OCI-LY7 (cell line): Measurements from ENCODE around the gene SPRED2. TPM values are rescaled to one million over a fixed set of nuclear protein-coding genes. Genes with fewer than 3 reads are reported as not detected.

Experiments
- BruUV-seq: library from RNA; stranded (reverse); fragments of 400-500 nt; replicated peaks from 2 replicates; lab custom pipeline; 2021; lab: Mats Ljungman, UMichigan
- CTCF ChIA-PET: fragments of 300-600 bp; sonication (Branson Sonifier 250); formaldehyde crosslinking; loops from one replicate; lab custom pipeline; 2022; ENCODE audit warnings: antibody characterized with exemption; ENCODE audit not compliant: unreplicated experiment; lab: Charles Lee
- POLR2A ChIA-PET: fragments of 300-600 bp; sonication (Branson Sonifier 250); formaldehyde crosslinking; loops from one replicate; lab custom pipeline; 2022; ENCODE audit warnings: antibody characterized with exemption; lab: Charles Lee
- DNase-seq: peaks from one replicate; pipeline ENCODE4 v3.0.0-alpha.2; 2015; ENCODE audit warnings: low spot score
- H2AFZ ChIP-seq: fragments of 200-600 bp; sonication (generic), shearing (Covaris generic); 2 replicates; pipeline ENCODE4 v1.6.1; 2014; ENCODE audit warnings: mild to moderate bottlenecking, antibody characterized with exemption, low read length, moderate library complexity
- H3K27ac ChIP-seq: fragments of 200-600 bp; sonication (generic); 2 replicates; pipeline ENCODE4 v1.5.1; 2014; ENCODE audit warnings: mixed run types, low read depth, mild to moderate bottlenecking, moderate library complexity, low read length, inconsistent platforms; ENCODE audit not compliant: poor library complexity, severe bottlenecking
- H3K36me3 ChIP-seq: fragments of 200-600 bp; sonication (generic); 2 replicates; pipeline ENCODE4 v1.6.1; 2014; ENCODE audit warnings: mild to moderate bottlenecking, antibody characterized with exemption, low read length, moderate library complexity, mixed read lengths; ENCODE audit not compliant: insufficient read depth
- H3K4me1 ChIP-seq: fragments of 200-600 bp; sonication (generic); 2 replicates; pipeline ENCODE4 v1.5.1; 2014; ENCODE audit warnings: mild to moderate bottlenecking, low read length; ENCODE audit not compliant: insufficient read depth, poor library complexity, severe bottlenecking
- H3K4me2 ChIP-seq: fragments of 200-600 bp; sonication (generic); 2 replicates; pipeline ENCODE4 v1.6.1; 2014; ENCODE audit warnings: mild to moderate bottlenecking, low read length
- H3K4me3 ChIP-seq: fragments of 200-600 bp; sonication (generic); 2 replicates; pipeline ENCODE4 v1.5.1; 2014; ENCODE audit warnings: mild to moderate bottlenecking, low read depth, low read length; ENCODE audit not compliant: poor library complexity, severe bottlenecking
- H3K79me2 ChIP-seq: fragments of 200-600 bp; sonication (generic); 2 replicates; pipeline ENCODE4 v1.6.1; 2016; ENCODE audit warnings: low read depth, mild to moderate bottlenecking, low read length, moderate library complexity, mixed read lengths; ENCODE audit not compliant: insufficient read depth
- H3K9me2 ChIP-seq: fragments of 200-600 bp; sonication (generic); 2 replicates; pipeline ENCODE4 v1.6.1; 2016; ENCODE audit warnings: mild to moderate bottlenecking, low read length, mixed read lengths; ENCODE audit not compliant: insufficient read depth
- H3K9me3 ChIP-seq: fragments of 200-600 bp; sonication (generic); 2 replicates; pipeline ENCODE4 v1.6.1; 2014; ENCODE audit warnings: mild to moderate bottlenecking, mixed run types, low read length, mixed read lengths
- H4K20me1 ChIP-seq: fragments of 200-600 bp; sonication (generic); 2 replicates; pipeline ENCODE4 v1.6.1; 2014; ENCODE audit warnings: mild to moderate bottlenecking, antibody characterized with exemption, low read length, moderate library complexity, mixed read lengths; ENCODE audit not compliant: insufficient read depth
- EZH2phosphoT487 ChIP-seq: fragments of 200-600 bp; sonication (generic); IDR thresholded peaks from 2 replicates; pipeline ENCODE4 v1.6.1; 2018; ENCODE audit warnings: low read depth, borderline replicate concordance, mild to moderate bottlenecking, mixed run types, antibody characterized with exemption, low read length, moderate library complexity, mixed read lengths
- intact Hi-C: fragments of 100-400 bp; cut with micrococcal nuclease; formaldehyde crosslinking; loops from one replicate; pipeline ENCODE4 v1.10.0; 2022; ENCODE audit not compliant: unreplicated experiment
- total RNA-seq, 2 experiments: library from RNA; depleted of rRNA in 1 of 2; stranded (reverse); fragments of >200 nt in 1 of 2; shearing (Covaris generic) in 1 of 2; gene quantifications; 2 replicates each; pipeline ENCODE4 v1.2.3, GENCODE V29; 2014 to 2022
- TF ChIP-seq, protein P1 (sequence below): fragments of 200-600 bp; sonication (generic); conservative IDR thresholded peaks from 2 replicates; pipeline ENCODE4 v1.5.1; 2014; ENCODE audit warnings: mild to moderate bottlenecking, antibody characterized with exemption, low read length, moderate library complexity, mixed read lengths

SPRED2 gene
- total RNA-seq, 2 experiments from 2014 or later, result 8.0 to 49.1 TPM

DNA sequence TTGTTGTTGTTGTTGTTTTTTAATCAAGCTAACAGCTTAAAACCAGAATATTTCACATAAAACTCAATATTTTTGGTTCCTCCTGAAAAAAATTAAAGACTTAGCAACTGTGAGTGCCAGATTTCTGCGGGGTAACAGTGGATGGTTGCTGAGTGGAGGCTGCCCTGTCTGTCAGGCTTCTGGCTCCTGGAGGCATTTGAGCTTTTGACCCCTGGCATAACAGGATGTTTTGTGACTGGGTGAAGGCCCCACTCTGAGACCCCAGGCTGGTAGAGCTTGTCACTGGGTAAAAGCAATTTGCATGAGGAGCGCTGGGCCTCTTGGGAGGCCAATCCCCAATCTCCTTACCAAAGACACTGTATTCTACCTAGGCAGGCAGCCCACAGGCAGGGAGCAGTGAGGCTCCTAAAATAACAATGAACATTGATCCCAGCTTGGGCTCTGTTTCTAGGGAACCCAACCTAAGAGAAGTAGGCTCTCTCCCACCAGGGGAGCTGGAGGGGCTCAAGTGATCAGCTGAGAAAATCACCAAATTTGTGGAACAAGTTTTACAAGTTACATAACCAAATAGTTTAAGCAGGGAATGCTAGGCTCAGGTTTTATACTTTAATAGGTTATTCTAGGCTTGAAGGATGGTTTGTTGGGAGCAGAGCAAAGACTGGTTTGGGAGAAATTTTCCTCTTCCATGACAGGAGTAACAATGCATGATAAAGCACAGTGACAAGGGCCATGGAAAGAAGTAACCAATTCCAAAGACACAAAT, 5.9 kb upstream of the SPRED2 start:
- Histone ChIP-seq H3K4me1 (peaks cover 37% of the 10 kb centered on the region), H3K9me2 (no peaks in the 10 kb centered on the region), H3K9me3 (no peaks in the 10 kb centered on the region), H3K4me3 (no peak overlapping the region), H3K27ac (no peak overlapping the region), H3K4me2 (peak overlapping the region; percentile 83), H4K20me1 (no peaks in the 10 kb centered on the region), H3K79me2 (no peaks in the 10 kb centered on the region), H3K36me3 (no peaks in the 10 kb centered on the region), H2AFZ (0 out of 2 replicates have a peak overlapping the region, but pooled peaks have one; percentile 0)
- DNase-seq, result no peak
- ChIA-PET POLR2A (interaction anchor here (1.3 kb wide), 1 partner anchor 160 kb away, joined by 3 read pairs; no protein-coding TSS in a partner anchor), CTCF (interaction anchor here (0.6 kb wide), 1 partner anchor 308 kb away, joined by 5 read pairs; no protein-coding TSS in a partner anchor)
- BruUV-seq, result no TSS peak
- TF ChIP-seq, protein P1, sequence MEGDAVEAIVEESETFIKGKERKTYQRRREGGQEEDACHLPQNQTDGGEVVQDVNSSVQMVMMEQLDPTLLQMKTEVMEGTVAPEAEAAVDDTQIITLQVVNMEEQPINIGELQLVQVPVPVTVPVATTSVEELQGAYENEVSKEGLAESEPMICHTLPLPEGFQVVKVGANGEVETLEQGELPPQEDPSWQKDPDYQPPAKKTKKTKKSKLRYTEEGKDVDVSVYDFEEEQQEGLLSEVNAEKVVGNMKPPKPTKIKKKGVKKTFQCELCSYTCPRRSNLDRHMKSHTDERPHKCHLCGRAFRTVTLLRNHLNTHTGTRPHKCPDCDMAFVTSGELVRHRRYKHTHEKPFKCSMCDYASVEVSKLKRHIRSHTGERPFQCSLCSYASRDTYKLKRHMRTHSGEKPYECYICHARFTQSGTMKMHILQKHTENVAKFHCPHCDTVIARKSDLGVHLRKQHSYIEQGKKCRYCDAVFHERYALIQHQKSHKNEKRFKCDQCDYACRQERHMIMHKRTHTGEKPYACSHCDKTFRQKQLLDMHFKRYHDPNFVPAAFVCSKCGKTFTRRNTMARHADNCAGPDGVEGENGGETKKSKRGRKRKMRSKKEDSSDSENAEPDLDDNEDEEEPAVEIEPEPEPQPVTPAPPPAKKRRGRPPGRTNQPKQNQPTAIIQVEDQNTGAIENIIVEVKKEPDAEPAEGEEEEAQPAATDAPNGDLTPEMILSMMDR, result no peak
- no peak for TF ChIP-seq EZH2phosphoT487
- intact Hi-C loops, result loop anchor here (5.0 kb wide), 1 partner anchor 381 kb away; the partner anchor contains the start of gene CEP68

DNA sequence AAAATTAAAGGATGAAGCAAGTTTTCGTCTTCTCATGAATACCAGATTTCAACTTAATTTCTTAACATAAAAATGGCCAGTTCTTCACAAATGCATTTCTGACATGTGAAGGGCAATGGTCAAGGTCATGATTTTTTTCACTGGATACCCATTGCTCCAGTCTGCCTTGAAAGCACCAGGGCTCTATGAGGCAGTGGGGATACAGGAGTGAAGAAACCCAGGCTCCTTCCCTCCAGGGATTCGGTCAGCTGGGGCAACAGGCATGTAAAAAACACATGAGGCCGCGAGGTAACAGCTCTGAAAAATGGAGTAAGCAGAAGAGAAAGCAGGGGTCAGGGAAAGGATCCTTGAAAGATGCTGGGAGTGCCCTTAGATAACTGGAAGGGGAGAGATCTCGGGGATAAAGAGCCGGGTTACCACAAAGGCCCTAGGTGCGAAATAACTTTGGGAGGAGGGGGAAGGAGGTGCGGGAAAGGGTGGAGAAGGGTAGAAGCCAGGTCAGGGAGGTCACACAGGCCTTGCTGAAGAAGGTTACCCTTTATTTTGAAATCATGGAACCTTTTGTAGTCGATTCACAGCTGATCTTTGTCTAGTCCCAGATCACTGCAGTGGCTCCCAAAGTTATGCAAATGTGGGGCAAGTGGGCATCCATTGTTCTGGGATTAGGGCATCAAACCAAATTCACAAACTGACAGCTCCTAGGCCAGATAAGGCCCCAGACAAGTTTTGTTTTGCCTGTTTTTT, 5.2 kb upstream of the SPRED2 start:
- peaks cover 38% of the 10 kb centered on the region for H3K4me1 ChIP-seq
- H2AFZ ChIP-seq, result peak overlapping the region; percentile 93; the same call in 1 of the 2 replicates

More for the DNA sequence above, 5.2 kb upstream of the SPRED2 start:
- no peaks in the 10 kb centered on the region for H3K9me2 ChIP-seq
- no peaks in the 10 kb centered on the region for H3K79me2 ChIP-seq
- no peaks in the 10 kb centered on the region for H4K20me1 ChIP-seq
- H3K9me3 ChIP-seq, result no peaks in the 10 kb centered on the region
- no peak for DNase-seq
- H3K4me2 ChIP-seq, result peak overlapping the region; percentile 83
- intact Hi-C loops, result loop anchor here (5.0 kb wide), 1 partner anchor 380 kb away; the partner anchor contains the start of gene CEP68
- BruUV-seq, result no TSS peak
- POLR2A ChIA-PET, result interaction anchor here (1.1 to 1.4 kb wide), 6 partner anchors 10 to 144 kb away, joined by 3 to 5 read pairs (median 4); no protein-coding TSS in a partner anchor
- H3K27ac ChIP-seq, result peak overlapping the region; percentile 69
- no peak for TF ChIP-seq EZH2phosphoT487
- TF ChIP-seq, protein P1, result no peak
- CTCF ChIA-PET, result interaction anchor here (0.6 kb wide), 1 partner anchor 307 kb away, joined by 5 read pairs; no protein-coding TSS in a partner anchor
- H3K36me3 ChIP-seq, result no peaks in the 10 kb centered on the region
- H3K4me3 ChIP-seq, result peak overlapping the region; percentile 75
